GM19468 (cell line): Measurements from ENCODE around the gene SLC13A4.

ENCODE experiments used
- ATAC-seq: cut with Tn5 transposase; IDR thresholded peaks from one replicate; pipeline ENCODE4 v1.9.1; 2021; ENCODE audit warnings: mild to moderate bottlenecking, moderate library complexity, moderate number of reproducible peaks; ENCODE audit not compliant: unreplicated experiment; ENCODE audit errors: extremely low read depth

SLC13A4 gene

GRCh38 chr7:135721198-135721820, 6.7 kb downstream of the SLC13A4 start:
- ATAC-seq = no peak

- no peak for ATAC-seq
These were observed 8.3 kb downstream of the SLC13A4 start for GRCh38 chr7:135719688-135720087.

GRCh38 chr7:135718794-135719437, 9.1 kb downstream of the SLC13A4 start:
- ATAC-seq = no peak

- no peak for ATAC-seq
These were observed 9.8 kb downstream of the SLC13A4 start for GRCh38 chr7:135718219-135718618.

- ATAC-seq = no peak
These were observed 10.3 kb downstream of the SLC13A4 start for GRCh38 chr7:135717693-135718092.

GRCh38 chr7:135716677-135717238, 11.2 kb downstream of the SLC13A4 start:
- ATAC-seq = no peak

GRCh38 chr7:135715673-135716072, 12.3 kb downstream of the SLC13A4 start:
- no peak for ATAC-seq

GRCh38 chr7:135715055-135715522, 12.9 kb downstream of the SLC13A4 start:
- ATAC-seq = no peak

- no peak for ATAC-seq
These were observed 13.4 kb downstream of the SLC13A4 start for GRCh38 chr7:135714534-135715009.

- no peak for ATAC-seq
These were observed 14.0 kb downstream of the SLC13A4 start for GRCh38 chr7:135713836-135714470.

- no peak for ATAC-seq
These were observed 15.2 kb downstream of the SLC13A4 start for GRCh38 chr7:135712796-135713195.

GRCh38 chr7:135712182-135712782, 15.7 kb downstream of the SLC13A4 start:
- ATAC-seq = no peak

- ATAC-seq = no peak
These were observed 16.9 kb downstream of the SLC13A4 start for GRCh38 chr7:135711139-135711469.

- ATAC-seq = no peak
These were observed 17.4 kb downstream of the SLC13A4 start for GRCh38 chr7:135710417-135711138.

GRCh38 chr7:135709508-135709907, 18.5 kb downstream of the SLC13A4 start:
- no peak for ATAC-seq

GRCh38 chr7:135708041-135708440, 19.9 kb downstream of the SLC13A4 start:
- no peak for ATAC-seq

- no peak for ATAC-seq
These were observed 20.4 kb downstream of the SLC13A4 start for GRCh38 chr7:135707570-135707966.

- ATAC-seq = no peak
These were observed 21.0 kb downstream of the SLC13A4 start for GRCh38 chr7:135706858-135707569.

GRCh38 chr7:135706038-135706742, 21.8 kb downstream of the SLC13A4 start:
- no peak for ATAC-seq
